ENCODE measurements around the gene MTX2. TPM values are rescaled to one million over a fixed set of nuclear protein-coding genes. Genes with fewer than 3 reads are reported as not detected.

MTX2 gene
- total RNA-seq, 6 experiments from 2014 or later: 21.4 to 26.0 (median 24.3) TPM

GRCh38 chr2:176278927-176279326, 9.7 kb downstream of the MTX2 start:
- DNase-seq: no peak
- peaks cover 4% of the 10 kb centered on the region; the same call in 1 of the 2 replicates for H3K36me3 Mint-ChIP-seq (ENCODE audit: low read depth)
- no peaks in the 10 kb centered on the region for H3K27me3 Mint-ChIP-seq (ENCODE audit: insufficient read depth)
- peaks cover 35% of the 10 kb centered on the region for H3K4me1 Mint-ChIP-seq (ENCODE audit: low read depth)
- TF ChIP-seq CTCF (IDR thresholded peaks at IDR 0.05): no peak
- H3K9me3 Mint-ChIP-seq: no peaks in the 10 kb centered on the region
- no peak overlapping the region for H3K27ac Mint-ChIP-seq
- H3K4me3 Mint-ChIP-seq: no peak overlapping the region

GRCh38 chr2:176280156-176280555, 10.9 kb downstream of the MTX2 start:
- DNase-seq: no peak
- peaks cover 4% of the 10 kb centered on the region; the same call in 1 of the 2 replicates for H3K36me3 Mint-ChIP-seq (ENCODE audit: low read depth)
- peak overlapping the region; percentile 2; the same call in 1 of the 2 replicates for H3K4me3 Mint-ChIP-seq
- H3K4me1 Mint-ChIP-seq (ENCODE audit: low read depth): peaks cover 47% of the 10 kb centered on the region
- no peaks in the 10 kb centered on the region for H3K9me3 Mint-ChIP-seq
- H3K27ac Mint-ChIP-seq: no peak overlapping the region; the same call in 1 of the 2 replicates
- no peak for TF ChIP-seq CTCF (IDR thresholded peaks at IDR 0.05)
- no peaks in the 10 kb centered on the region for H3K27me3 Mint-ChIP-seq (ENCODE audit: insufficient read depth)

GRCh38 chr2:176280867-176281658, 11.8 kb downstream of the MTX2 start:
- Mint-ChIP-seq H3K27me3 (ENCODE audit: insufficient read depth) (no peaks in the 10 kb centered on the region), H3K27ac (peak overlapping the region; percentile 3; the same call in 1 of the 2 replicates), H3K36me3 (ENCODE audit: low read depth) (peaks cover 6% of the 10 kb centered on the region; the same call in 1 of the 2 replicates), H3K9me3 (no peaks in the 10 kb centered on the region), H3K4me3 (no peak overlapping the region), H3K4me1 (ENCODE audit: low read depth) (peaks cover 56% of the 10 kb centered on the region)
- no peak for TF ChIP-seq CTCF (IDR thresholded peaks at IDR 0.05)
- DNase-seq: peak; percentile 80

- Mint-ChIP-seq H3K27me3 (ENCODE audit: insufficient read depth) (no peaks in the 10 kb centered on the region), H3K36me3 (ENCODE audit: low read depth) (peaks cover 9% of the 10 kb centered on the region; the same call in 1 of the 2 replicates), H3K27ac (peak overlapping the region; percentile 48; the same call in 1 of the 2 replicates), H3K4me1 (ENCODE audit: low read depth) (peaks cover 59% of the 10 kb centered on the region), H3K9me3 (no peaks in the 10 kb centered on the region), H3K4me3 (peak overlapping the region; percentile 38)
- no peak for TF ChIP-seq CTCF (IDR thresholded peaks at IDR 0.05)
- DNase-seq: no peak
These were observed 14.2 kb downstream of the MTX2 start for GRCh38 chr2:176283291-176284068.

- no peak for TF ChIP-seq CTCF (IDR thresholded peaks at IDR 0.05)
- no peak overlapping the region for H3K4me3 Mint-ChIP-seq
- no peaks in the 10 kb centered on the region for H3K9me3 Mint-ChIP-seq
- DNase-seq: no peak
- H3K4me1 Mint-ChIP-seq (ENCODE audit: low read depth): peaks cover 59% of the 10 kb centered on the region
- no peaks in the 10 kb centered on the region for H3K27me3 Mint-ChIP-seq (ENCODE audit: insufficient read depth)
- H3K36me3 Mint-ChIP-seq (ENCODE audit: low read depth): peaks cover 9% of the 10 kb centered on the region; the same call in 1 of the 2 replicates
- H3K27ac Mint-ChIP-seq: no peak overlapping the region
These were observed 15.3 kb downstream of the MTX2 start for GRCh38 chr2:176284461-176285049.

All from HFFc6 (cell line).